K562 (cell line): ENCODE measurements around the gene PDZRN3. TPM values are rescaled to one million over a fixed set of nuclear protein-coding genes. Genes with fewer than 3 reads are reported as not detected.

ENCODE experiments used
- ATAC-seq: fragments of 200-7000 bp; cut with Tn5 transposase; 3 replicates; pipeline ENCODE4 v1.9.1; 2020; ENCODE audit warnings: moderate library complexity
- BruUV-seq: library from RNA; stranded (reverse); fragments of 400-500 nt; replicated peaks from 2 replicates; lab custom pipeline; 2021; lab: Mats Ljungman, UMichigan
- CTCF ChIA-PET: fragments of 300-600 bp; formaldehyde crosslinking; extraction: SDS; loops from one replicate; lab custom pipeline; 2021; ENCODE audit warnings: low intra/inter-chr PET ratio; lab: Yijun Ruan, JAX
- POLR2A ChIA-PET: fragments of 300-600, 350-650 bp; sonication (Branson Sonifier 250); formaldehyde crosslinking; extraction: SDS; loops from one replicate; lab custom pipeline; 2021; ENCODE audit warnings: antibody characterized with exemption, inconsistent platforms; lab: Yijun Ruan, JAX
- DNase-seq, 4 experiments: peaks; one replicate each; pipeline versions ENCODE4 v3.0.0 to v3.0.0-alpha.2; 2011 to 2018; ENCODE audit warnings: low spot score in 3 of 4, mixed read lengths in 3 of 4; ENCODE audit errors: extremely low read depth in 1 of 4
- FAIRE-seq: peaks from 2 replicates; lab custom pipeline; 2011; peaks lifted over from hg19 to GRCh38; lab: Jason Lieb, UNC
- H2AFZ ChIP-seq: 2 replicates; pipeline ENCODE4 v1.6.0; 2011; ENCODE audit warnings: low read depth, low read length, control low read depth, inconsistent platforms
- H3K27ac ChIP-seq: fragments of 200-600 bp; 3 replicates; pipeline ENCODE4 v1.8.0; 2011; ENCODE audit warnings: low read depth, mild to moderate bottlenecking, control low read depth, inconsistent platforms, low read length, moderate library complexity, mixed read lengths; ENCODE audit errors: extremely low read depth
- H3K27me3 ChIP-seq, 2 experiments: fragments of 300-600 bp in 1 of 2; 2 replicates in 1 of 2; 3 replicates in 1 of 2; pipeline versions ENCODE4 v1.6.0 to v1.8.0; 2011; ENCODE audit warnings: inconsistent platforms in 2 of 2, low read length in 2 of 2, mild to moderate bottlenecking in 1 of 2, mixed read lengths in 1 of 2, moderate library complexity in 1 of 2; ENCODE audit not compliant: control insufficient read depth in 2 of 2, insufficient read depth in 2 of 2
- H3K36me3 ChIP-seq: fragments of 300-600 bp; 3 replicates; pipeline ENCODE4 v1.8.0; 2011; ENCODE audit warnings: mild to moderate bottlenecking, low read length, inconsistent platforms; ENCODE audit not compliant: control insufficient read depth, insufficient read depth
- H3K4me1 ChIP-seq, 2 experiments: fragments of 200-600 bp in 1 of 2; replicated peaks in 1 of 2; 2 replicates in 1 of 2; 3 replicates in 1 of 2; pipeline versions ENCODE4 v1.5.1 to v1.8.0; 2011; ENCODE audit warnings: inconsistent platforms in 2 of 2, low read length in 2 of 2, mild to moderate bottlenecking in 1 of 2, mixed read lengths in 1 of 2, moderate library complexity in 1 of 2; ENCODE audit not compliant: control insufficient read depth in 2 of 2, insufficient read depth in 2 of 2
- H3K4me2 ChIP-seq: 2 replicates; pipeline ENCODE4 v1.6.1; 2011; ENCODE audit warnings: low read length, control low read depth, inconsistent platforms, mixed read lengths; ENCODE audit not compliant: insufficient read depth
- H3K4me3 ChIP-seq: fragments of 200-600 bp; sonication (generic), shearing (Covaris generic); 2 replicates; pipeline ENCODE4 v1.5.1; 2016; ENCODE audit warnings: control low read depth, inconsistent platforms
- H3K79me2 ChIP-seq: fragments of 200-600 bp; 3 replicates; pipeline ENCODE4 v1.8.0; 2011; ENCODE audit warnings: low read length, inconsistent platforms; ENCODE audit not compliant: control insufficient read depth, insufficient read depth
- H3K9ac ChIP-seq, 2 experiments: 2 replicates each; pipeline versions ENCODE4 v1.6.0 to v1.6.1; 2011; ENCODE audit warnings: low read depth in 2 of 2, low read length in 2 of 2, control low read depth in 1 of 2, inconsistent platforms in 1 of 2, mild to moderate bottlenecking in 1 of 2, mixed read lengths in 1 of 2; ENCODE audit not compliant: insufficient read depth in 1 of 2
- H3K9me1 ChIP-seq: one replicate; pipeline ENCODE4 v1.6.0; 2011; ENCODE audit warnings: inconsistent platforms, mild to moderate bottlenecking, low read length, moderate library complexity; ENCODE audit not compliant: control insufficient read depth, insufficient read depth
- H3K9me3 ChIP-seq: replicated peaks from 2 replicates; pipeline ENCODE4 v1.5.1; 2011; ENCODE audit warnings: low read depth, low read length, inconsistent platforms; ENCODE audit not compliant: control insufficient read depth, insufficient read depth
- H4K20me1 ChIP-seq: replicated peaks from 2 replicates; pipeline ENCODE4 v1.6.1; 2011; ENCODE audit warnings: low read length, inconsistent platforms, mixed read lengths; ENCODE audit not compliant: control insufficient read depth, insufficient read depth
- CBFA2T3 ChIP-seq: fragments of 450-650 bp; IDR thresholded peaks from 2 replicates; pipeline ENCODE4 v1.6.1; 2017
- CREB5 ChIP-seq: fragments of 250-450 bp; sonication (Bioruptor Pico); IDR thresholded peaks from 2 replicates; pipeline ENCODE4 v1.5.0; 2020; ENCODE audit warnings: mild to moderate bottlenecking
- GABPA ChIP-seq: fragments of 200-800 bp; sonication (Bioruptor generic); conservative IDR thresholded peaks from 2 replicates; pipeline ENCODE4 v1.6.1; 2016; ENCODE audit warnings: low read depth, missing genetic modification characterization, missing compliant biosample characterization
- MAFG ChIP-seq: fragments of 450-650 bp; conservative IDR thresholded peaks from 2 replicates; pipeline ENCODE4 v1.6.1; 2016; ENCODE audit warnings: missing genetic modification characterization, missing compliant biosample characterization
- MCM5 ChIP-seq: fragments of 450-650 bp; IDR thresholded peaks from 2 replicates; pipeline ENCODE4 v1.6.1; 2016; ENCODE audit warnings: low read depth
- NELFE ChIP-seq: IDR thresholded peaks from 2 replicates; pipeline ENCODE4 v1.6.1; 2011; ENCODE audit warnings: mild to moderate bottlenecking; ENCODE audit not compliant: insufficient read depth, insufficient read length
- NFE2 ChIP-seq: IDR thresholded peaks from 2 replicates; pipeline ENCODE4 v1.6.1; 2014; ENCODE audit warnings: antibody characterized with exemption, low read depth
- POLR3A ChIP-seq: IDR thresholded peaks from 2 replicates; pipeline ENCODE4 v1.6.1; 2011; ENCODE audit warnings: borderline replicate concordance, mild to moderate bottlenecking, moderate library complexity; ENCODE audit not compliant: insufficient read length, insufficient read depth; ENCODE audit errors: extremely low read depth
- PRPF4 ChIP-seq: fragments of 200-400 bp; formaldehyde crosslinking; IDR thresholded peaks from one replicate; pipeline ENCODE4 v1.6.1; 2017; ENCODE audit warnings: low read length, low read depth, mild to moderate bottlenecking; ENCODE audit not compliant: insufficient read depth, poor library complexity, severe bottlenecking
- SMARCC2 ChIP-seq: fragments of 450-650 bp; IDR thresholded peaks from 2 replicates; pipeline ENCODE4 v1.6.1; 2017; ENCODE audit warnings: antibody characterized with exemption, moderate library complexity, mild to moderate bottlenecking, low read depth
- TRIM28 ChIP-seq: fragments of 450-650 bp; IDR thresholded peaks from 2 replicates; pipeline ENCODE4 v1.6.1; 2017
- U2AF1 ChIP-seq: fragments of 200-400 bp; formaldehyde crosslinking; optimal IDR thresholded peaks from 2 replicates; pipeline ENCODE3; 2017; ENCODE audit warnings: mild to moderate bottlenecking, low read depth, low read length, moderate library complexity
- WGBS: fragments of 100-300 bp; shearing (Covaris generic); methylation state at CpG from one replicate; pipeline ENCODE4 v1.1.6; 2016; ENCODE audit warnings: low coverage, mixed read lengths; ENCODE audit not compliant: insufficient coverage; ENCODE audit errors: missing lambda C conversion rate; 5-methylcytosine and 5-hydroxymethylcytosine counted together
- in situ Hi-C: fragments of 300-500 bp; cut with MboI; formaldehyde crosslinking; loops from 4 replicates; pipeline ENCODE4 v1.15.0; 2018; ENCODE audit warnings: inconsistent platforms, mixed read lengths
- intact Hi-C: fragments of 100-400 bp; cut with micrococcal nuclease; formaldehyde crosslinking; loops from 2 replicates; pipeline ENCODE4 v1.14.2; 2022
- polyA plus RNA-seq, 8 experiments: library from polyadenylated mRNA; depleted of rRNA in 4 of 8; stranded (reverse) in 5 of 8; unstranded in 3 of 8; fragments of >200 nt; fragmentation: Nextera tagmentation in 2 of 8; fragmentation: Illumina TruSeq in 1 of 8; extraction: Ambion mirVana in 2 of 8; extraction: Trizol in 1 of 8; gene quantifications; 2 replicates each; pipeline versions ENCODE4 v1.2.1 to v1.2.3, GENCODE V29; 2011 to 2014; ENCODE audit warnings: inconsistent platforms in 1 of 8, missing spikeins in 1 of 8
- total RNA-seq, 7 experiments: library from RNA; depleted of rRNA in 6 of 7; stranded (reverse); fragments of >200 nt in 6 of 7; fragmentation: Illumina TruSeq in 2 of 7; extraction: Trizol in 2 of 7; gene quantifications; 2 replicates each; pipeline versions ENCODE4 v1.2.1 to v1.2.3, GENCODE V29; 2011 to 2021; ENCODE audit warnings: low replicate concordance in 1 of 7
- TF ChIP-seq, protein P1 (sequence below): sonication (generic); formaldehyde crosslinking; IDR thresholded peaks from 2 replicates; pipeline ENCODE4 v1.8.0; 2022; ENCODE audit warnings: mild to moderate bottlenecking, missing genetic modification reagents
- TF ChIP-seq, protein P2 (sequence below): fragments of 450-650 bp; IDR thresholded peaks from 2 replicates; pipeline ENCODE4 v1.6.1; 2016; ENCODE audit warnings: low read depth, mild to moderate bottlenecking, moderate library complexity

The PDZRN3 gene
- total and polyA plus RNA-seq, 9 of the 15 experiments (the other 6 are each of a cell fraction or from before 2014, with no cell fraction given) = 0.16 TPM; not detected in 8

DNA sequence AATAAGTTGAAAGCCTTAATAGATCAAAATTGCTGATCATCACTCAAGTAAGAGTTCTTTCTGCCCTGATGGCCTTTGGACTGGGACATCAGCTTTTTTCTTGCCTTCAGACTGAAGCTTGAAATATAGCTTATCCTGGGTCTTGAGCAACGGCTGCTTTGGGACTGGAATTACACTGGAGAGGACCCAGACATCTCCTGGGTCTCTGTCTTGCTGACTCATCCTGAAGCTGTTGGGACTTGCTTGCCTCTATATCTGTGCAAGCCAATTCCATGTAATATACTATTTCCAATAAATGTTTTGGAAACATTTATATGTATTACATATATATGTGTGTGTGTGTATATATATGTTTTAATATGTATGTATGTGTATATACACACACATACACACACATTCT, 260.2 kb downstream of the PDZRN3 start:
- Histone ChIP-seq H3K79me2 (no peaks in the 10 kb centered on the region), H3K4me3 (no peak overlapping the region), H3K4me1 (no peaks in the 10 kb centered on the region), H3K9me1 (no peaks in the 10 kb centered on the region), H3K27me3 (no peaks in the 10 kb centered on the region; a peak in 1 of 5 replicates), H3K9me3 (no peaks in the 10 kb centered on the region), H4K20me1 (no peaks in the 10 kb centered on the region), H3K36me3 (no peaks in the 10 kb centered on the region), H3K9ac (no peak overlapping the region), H3K27ac (no peak overlapping the region), H3K4me2 (no peak overlapping the region), H2AFZ (no peak overlapping the region)
- FAIRE-seq (no peak), ATAC-seq (no peak), DNase-seq (no peak)
- 0% methylated on average over 1 of the region's 1 CpG for WGBS
- ChIA-PET POLR2A (no interaction called here), CTCF (no interaction called here)
- TF ChIP-seq, protein P1, sequence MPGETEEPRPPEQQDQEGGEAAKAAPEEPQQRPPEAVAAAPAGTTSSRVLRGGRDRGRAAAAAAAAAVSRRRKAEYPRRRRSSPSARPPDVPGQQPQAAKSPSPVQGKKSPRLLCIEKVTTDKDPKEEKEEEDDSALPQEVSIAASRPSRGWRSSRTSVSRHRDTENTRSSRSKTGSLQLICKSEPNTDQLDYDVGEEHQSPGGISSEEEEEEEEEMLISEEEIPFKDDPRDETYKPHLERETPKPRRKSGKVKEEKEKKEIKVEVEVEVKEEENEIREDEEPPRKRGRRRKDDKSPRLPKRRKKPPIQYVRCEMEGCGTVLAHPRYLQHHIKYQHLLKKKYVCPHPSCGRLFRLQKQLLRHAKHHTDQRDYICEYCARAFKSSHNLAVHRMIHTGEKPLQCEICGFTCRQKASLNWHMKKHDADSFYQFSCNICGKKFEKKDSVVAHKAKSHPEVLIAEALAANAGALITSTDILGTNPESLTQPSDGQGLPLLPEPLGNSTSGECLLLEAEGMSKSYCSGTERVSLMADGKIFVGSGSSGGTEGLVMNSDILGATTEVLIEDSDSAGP (CRISPR knock-in tag) = no peak
- TF ChIP-seq MAFG (0 out of 2 replicates have a peak, but pooled peaks have one; percentile 7), NFE2 (peak; percentile 37)
- in situ Hi-C loops (no loop called here), intact Hi-C loops (no loop called here)
- BruUV-seq = no TSS peak

DNA sequence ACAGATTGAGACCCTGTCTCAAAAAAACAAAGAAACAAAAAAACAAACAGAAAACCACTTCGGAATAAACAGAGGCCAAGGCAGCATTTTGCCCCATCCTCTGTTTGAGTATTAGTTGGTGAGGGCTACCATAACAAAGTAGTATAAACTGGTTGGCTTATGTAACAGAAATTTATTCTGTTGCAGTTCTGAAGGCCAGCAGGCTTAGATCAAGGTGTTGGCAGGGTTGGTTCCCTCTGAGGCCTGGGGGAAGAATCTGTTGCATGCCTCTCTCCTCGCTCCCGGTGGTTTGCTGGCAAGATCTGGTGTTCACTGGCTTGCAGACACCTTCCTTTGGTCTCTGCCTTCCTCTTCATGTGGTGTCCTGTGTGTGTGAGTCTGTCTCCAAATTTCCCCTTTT, 261.6 kb downstream of the PDZRN3 start:
- Histone ChIP-seq H3K4me1 (no peaks in the 10 kb centered on the region), H3K27me3 (no peaks in the 10 kb centered on the region; a peak in 1 of 5 replicates), H3K27ac (no peak overlapping the region), H4K20me1 (no peaks in the 10 kb centered on the region), H3K79me2 (no peaks in the 10 kb centered on the region), H3K9me1 (no peaks in the 10 kb centered on the region), H3K9ac (no peak overlapping the region), H3K36me3 (no peaks in the 10 kb centered on the region), H3K9me3 (no peaks in the 10 kb centered on the region), H2AFZ (no peak overlapping the region), H3K4me2 (no peak overlapping the region), H3K4me3 (no peak overlapping the region)
- intact Hi-C loops = no loop called here
- WGBS = 0% methylated on average over 3 of the region's 3 CpGs
- CTCF ChIA-PET = no interaction called here
- ATAC-seq (no peak), DNase-seq (no peak), FAIRE-seq (no peak)
- POLR2A ChIA-PET = no interaction called here
- BruUV-seq = no TSS peak
- in situ Hi-C loops = no loop called here
- TF ChIP-seq POLR3A = no peak
- TF ChIP-seq, protein P2, sequence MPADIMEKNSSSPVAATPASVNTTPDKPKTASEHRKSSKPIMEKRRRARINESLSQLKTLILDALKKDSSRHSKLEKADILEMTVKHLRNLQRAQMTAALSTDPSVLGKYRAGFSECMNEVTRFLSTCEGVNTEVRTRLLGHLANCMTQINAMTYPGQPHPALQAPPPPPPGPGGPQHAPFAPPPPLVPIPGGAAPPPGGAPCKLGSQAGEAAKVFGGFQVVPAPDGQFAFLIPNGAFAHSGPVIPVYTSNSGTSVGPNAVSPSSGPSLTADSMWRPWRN = no peak
- no peak for TF ChIP-seq PRPF4
- no peak for TF ChIP-seq GABPA (tag)
- no peak for TF ChIP-seq TRIM28
- no peak for TF ChIP-seq CREB5 (CRISPR knock-in tag)
- no peak for TF ChIP-seq NELFE
- TF ChIP-seq SMARCC2 = no peak
- no peak for TF ChIP-seq MCM5
- no peak for TF ChIP-seq CBFA2T3
- TF ChIP-seq U2AF1 = no peak
